Fibroblast of skin of back (primary cell): ENCODE data around the gene AARS1.
"Not testable (repeated sequence)": the region's sequence is repeated elsewhere in the genome, so short reads cannot be mapped to it uniquely, and the experiment has no call there.

ENCODE experiments used
- DNase-seq: peaks from one replicate; pipeline ENCODE4 v3.0.0-alpha.2; 2013

AARS1 gene

GRCh38 chr16:70223971-70224513 lies 65.3 kb downstream of the AARS1 start:
- not testable (repeated sequence) for DNase-seq

DNA sequence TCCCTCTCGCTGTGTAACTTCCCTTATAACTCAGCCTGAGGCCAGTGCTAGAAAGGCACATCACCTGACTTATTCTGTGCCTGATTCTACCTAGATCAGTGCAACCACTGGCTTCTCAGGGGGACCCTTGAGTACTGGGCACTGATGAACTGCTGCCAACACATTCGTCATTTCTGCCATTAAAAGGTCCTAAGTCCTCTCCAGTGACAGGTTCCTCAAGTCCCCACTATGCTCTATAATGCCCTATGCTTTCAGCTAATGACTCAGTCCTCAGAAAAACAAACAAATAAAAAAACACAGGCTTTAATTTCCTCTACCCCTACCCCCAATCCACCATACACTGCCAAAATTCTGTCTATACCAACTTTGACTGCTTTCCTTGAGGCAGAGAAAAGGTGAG lies 66.1 kb downstream of the AARS1 start:
- not testable (repeated sequence) for DNase-seq

DNA sequence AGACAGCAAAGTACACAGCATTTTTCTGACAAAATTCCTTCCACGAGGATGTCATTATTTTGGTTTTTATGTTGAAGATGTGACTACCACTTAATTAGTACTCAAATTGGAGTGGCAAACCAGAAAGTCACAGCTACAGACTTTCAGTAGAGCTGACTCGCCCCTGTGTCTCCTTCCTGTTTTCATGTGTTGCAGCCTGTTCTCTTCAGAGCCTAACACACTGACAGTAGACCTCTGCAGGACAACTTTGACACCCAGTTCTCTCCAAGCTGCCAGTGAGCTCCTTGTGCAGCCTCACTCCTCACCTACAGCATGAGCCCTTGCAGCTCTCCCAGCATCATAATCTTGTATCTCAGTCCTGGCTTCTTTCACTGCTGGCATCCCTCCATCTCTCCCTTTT lies 66.7 kb downstream of the AARS1 start:
- DNase-seq, result not testable (repeated sequence)

DNA sequence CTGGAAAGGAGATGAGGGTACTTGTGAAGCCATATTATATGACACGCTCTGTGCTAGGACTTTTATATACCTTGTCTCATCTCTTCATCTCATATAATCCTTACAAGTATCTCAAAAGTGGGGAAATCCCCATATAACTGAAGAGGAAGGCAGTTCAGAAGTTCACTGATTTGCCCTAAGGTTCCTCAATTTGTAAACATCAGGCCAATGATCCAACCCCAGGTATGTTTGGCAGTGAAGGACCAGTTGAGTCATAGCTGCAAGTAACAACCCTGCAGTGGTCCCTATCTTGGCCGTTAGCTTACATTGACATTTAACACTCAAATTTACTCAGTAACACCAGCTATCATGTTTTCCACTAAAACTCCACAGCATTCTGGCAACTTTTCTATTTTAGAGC lies 70.7 kb downstream of the AARS1 start:
- not testable (repeated sequence) for DNase-seq

- not testable (repeated sequence) for DNase-seq
Measured at GRCh38 chr16:70206382-70206781, 82.9 kb downstream of the AARS1 start.

- DNase-seq, result not testable (repeated sequence)
Measured at GRCh38 chr16:70204668-70205405, 84.5 kb downstream of the AARS1 start.

DNA sequence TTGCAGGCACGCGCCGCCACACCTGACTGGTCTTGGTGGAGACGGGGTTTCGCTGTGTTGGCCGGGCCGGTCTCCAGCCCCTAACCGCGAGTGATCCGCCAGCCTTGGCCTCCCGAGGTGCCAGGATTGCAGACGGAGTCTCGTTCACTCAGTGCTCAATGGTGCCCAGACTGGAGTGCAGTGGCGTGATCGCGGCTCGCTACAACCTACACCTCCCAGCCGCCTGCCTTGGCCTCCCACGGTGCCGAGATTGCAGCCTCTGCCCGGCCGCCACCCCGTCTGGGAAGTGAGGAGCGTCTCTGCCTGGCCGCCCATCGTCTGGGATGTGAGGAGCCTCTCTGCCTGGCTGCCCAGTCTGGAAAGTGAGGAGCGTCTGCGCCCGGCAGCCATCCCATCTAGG lies 85.3 kb downstream of the AARS1 start:
- DNase-seq, result not testable (repeated sequence)

DNA sequence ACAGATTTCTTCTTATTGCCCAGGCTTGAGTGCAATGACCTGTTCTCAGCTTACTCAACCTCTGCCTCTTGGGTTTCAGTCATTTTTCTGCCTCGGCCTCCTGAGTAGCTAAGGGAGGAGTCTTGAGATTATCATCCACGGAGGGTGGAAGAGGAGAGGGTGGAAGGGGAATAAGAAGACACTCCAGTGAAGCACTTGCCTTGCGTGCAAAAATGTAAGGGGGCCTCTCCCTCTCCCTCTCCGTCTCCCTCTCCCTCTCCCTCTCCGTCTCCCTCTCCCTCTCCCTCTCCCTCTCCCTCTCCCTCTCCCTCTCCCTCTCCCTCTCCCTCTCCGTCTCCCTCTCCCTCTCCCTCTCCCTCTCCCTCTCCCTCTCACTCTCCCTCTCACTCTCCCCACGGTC lies 85.8 kb downstream of the AARS1 start:
- not testable (repeated sequence) for DNase-seq
